ENCODE measurements around the gene NEAT1. TPM values are rescaled to one million over a fixed set of nuclear protein-coding genes. Genes with fewer than 3 reads are reported as not detected.

The NEAT1 gene
- total RNA-seq = 26.4 and 94.2 TPM in 2 replicates

- peak; percentile 95 to 99 for DNase-seq (ENCODE audit: low read depth in 2 of 2)
Observed at GRCh38 chr11:65422633-65423515, at the start of gene NEAT1. NEAT1 (plus strand) TSS chr11:65422798.

GRCh38 chr11:65373839-65374580, 48.6 kb upstream of the NEAT1 start:
- no peak for DNase-seq (ENCODE audit: low read depth in 2 of 2)

- peak in 1 of 2 donors; percentile 0 for DNase-seq (ENCODE audit: low read depth in 2 of 2)
Observed at GRCh38 chr11:65375012-65375411, 47.6 kb upstream of the NEAT1 start.

- DNase-seq (ENCODE audit: low read depth in 2 of 2) = no peak
Observed at GRCh38 chr11:65376138-65376713, 46.4 kb upstream of the NEAT1 start.

GRCh38 chr11:65377036-65377435, 45.6 kb upstream of the NEAT1 start:
- no peak for DNase-seq (ENCODE audit: low read depth in 2 of 2)

GRCh38 chr11:65377777-65378176, 44.8 kb upstream of the NEAT1 start:
- peak in 1 of 2 donors; percentile 1 for DNase-seq (ENCODE audit: low read depth in 2 of 2)

- DNase-seq (ENCODE audit: low read depth in 2 of 2) = peak in 1 of 2 donors; percentile 3
Observed at GRCh38 chr11:65378208-65378927, 44.2 kb upstream of the NEAT1 start.

GRCh38 chr11:65378928-65379638, 43.5 kb upstream of the NEAT1 start:
- DNase-seq (ENCODE audit: low read depth in 2 of 2) = no peak

- peak in 1 of 2 donors; percentile 0 for DNase-seq (ENCODE audit: low read depth in 2 of 2)
Observed at GRCh38 chr11:65379698-65380459, 42.7 kb upstream of the NEAT1 start.

- no peak for DNase-seq (ENCODE audit: low read depth in 2 of 2)
Observed at GRCh38 chr11:65380460-65381119, 42.0 kb upstream of the NEAT1 start.

GRCh38 chr11:65381716-65382032, 40.9 kb upstream of the NEAT1 start:
- DNase-seq (ENCODE audit: low read depth in 2 of 2) = no peak

- peak; percentile 94 to 99 for DNase-seq (ENCODE audit: low read depth in 2 of 2)
Observed at GRCh38 chr11:65382033-65382803, 40.4 kb upstream of the NEAT1 start, which contains the start of gene SLC25A45. SLC25A45 (minus strand) TSS chr11:65382646; CDS start chr11:65381951, 695 bp downstream.

GRCh38 chr11:65382804-65383368, 39.7 kb upstream of the NEAT1 start:
- DNase-seq (ENCODE audit: low read depth in 2 of 2) = no peak

GRCh38 chr11:65383778-65384177, 38.8 kb upstream of the NEAT1 start:
- no peak for DNase-seq (ENCODE audit: low read depth in 2 of 2)

- peak; percentile 58 to 84 for DNase-seq (ENCODE audit: low read depth in 2 of 2)
Observed at GRCh38 chr11:65384301-65384889, 38.2 kb upstream of the NEAT1 start.

- DNase-seq (ENCODE audit: low read depth in 2 of 2) = peak; percentile 87 to 90
Observed at GRCh38 chr11:65386307-65387140, 36.1 kb upstream of the NEAT1 start, which contains the start of gene FRMD8. FRMD8 (plus strand) TSS chr11:65386637; CDS start chr11:65387037, 400 bp downstream.

GRCh38 chr11:65388731-65389130, 33.9 kb upstream of the NEAT1 start:
- DNase-seq (ENCODE audit: low read depth in 2 of 2) = no peak
